ENCODE results near the gene KCTD1. TPM values are rescaled to one million over a fixed set of nuclear protein-coding genes. Genes with fewer than 3 reads are reported as not detected.

The KCTD1 gene
- total RNA-seq, result 10 to 100 TPM; 23.3 to 30.6 TPM

DNA sequence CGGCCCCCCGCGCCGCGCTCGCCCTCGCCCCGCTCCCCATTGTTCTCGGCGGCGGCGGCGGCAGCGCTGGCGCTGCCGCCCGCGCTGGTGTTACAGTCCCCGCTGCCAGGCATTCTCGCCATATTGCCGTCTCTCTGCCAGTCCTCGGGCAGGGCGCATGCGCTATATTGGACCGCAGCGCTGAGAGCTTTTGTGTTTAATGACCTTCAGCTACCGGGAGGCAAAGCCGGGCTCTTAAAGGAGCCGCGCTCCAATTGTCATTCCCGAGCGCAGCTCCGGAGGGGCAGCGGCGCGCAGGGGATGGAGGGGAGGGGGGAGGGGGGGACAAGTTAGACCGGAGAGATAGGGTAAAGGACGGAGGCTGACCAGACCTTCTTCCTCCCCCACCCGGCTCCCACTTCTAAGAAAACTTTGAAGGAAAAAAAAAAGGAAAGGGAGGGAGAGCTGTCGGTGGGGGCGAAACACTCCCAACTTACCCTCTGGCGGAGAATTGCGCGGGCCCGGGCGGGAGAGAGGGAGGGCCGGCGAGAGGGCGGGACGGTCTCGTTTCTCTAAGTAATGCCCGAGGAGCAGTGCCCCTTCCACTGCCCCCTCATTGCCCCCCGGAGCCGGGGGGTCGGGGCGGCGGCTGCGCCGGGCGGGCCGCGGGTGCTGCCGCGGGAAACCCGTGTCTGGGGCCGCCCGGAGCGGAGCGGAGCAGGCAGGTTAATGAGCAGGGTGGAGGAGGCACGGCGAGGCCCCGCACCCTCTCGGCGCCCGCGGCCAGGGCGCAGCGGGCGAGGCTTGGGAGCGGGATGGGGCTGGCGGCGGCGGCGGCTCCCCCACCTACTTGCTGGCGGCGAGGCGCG lies at the start of gene KCTD1:
KCTD1 (minus strand) TSS at position 139 of the 848 bp plus-strand sequence; CDS start at position 122, 17 bp downstream.

Small RNAs within 50 kb of the gene (small RNA-seq; reads per million reads assigned to genes)
- gene MIR8057, result 0 reads per million in 2 donors

Data from melanocyte of skin (primary cell).